ENCODE measurements around the gene TAF1A.

TAF1A gene

GRCh38 chr1:222589462-222590302, at the start of gene TAF1A:
TAF1A (minus strand) TSS chr1:222589933.
- DNase-seq = peak; percentile 88 to 89
- TF ChIP-seq POLR2A (IDR thresholded peaks at IDR 0.05; ENCODE audit: low read length) (peak; percentile 66), GATA1 (IDR thresholded peaks at IDR 0.05; ENCODE audit: low read depth, low read length) (no peak)

DNA sequence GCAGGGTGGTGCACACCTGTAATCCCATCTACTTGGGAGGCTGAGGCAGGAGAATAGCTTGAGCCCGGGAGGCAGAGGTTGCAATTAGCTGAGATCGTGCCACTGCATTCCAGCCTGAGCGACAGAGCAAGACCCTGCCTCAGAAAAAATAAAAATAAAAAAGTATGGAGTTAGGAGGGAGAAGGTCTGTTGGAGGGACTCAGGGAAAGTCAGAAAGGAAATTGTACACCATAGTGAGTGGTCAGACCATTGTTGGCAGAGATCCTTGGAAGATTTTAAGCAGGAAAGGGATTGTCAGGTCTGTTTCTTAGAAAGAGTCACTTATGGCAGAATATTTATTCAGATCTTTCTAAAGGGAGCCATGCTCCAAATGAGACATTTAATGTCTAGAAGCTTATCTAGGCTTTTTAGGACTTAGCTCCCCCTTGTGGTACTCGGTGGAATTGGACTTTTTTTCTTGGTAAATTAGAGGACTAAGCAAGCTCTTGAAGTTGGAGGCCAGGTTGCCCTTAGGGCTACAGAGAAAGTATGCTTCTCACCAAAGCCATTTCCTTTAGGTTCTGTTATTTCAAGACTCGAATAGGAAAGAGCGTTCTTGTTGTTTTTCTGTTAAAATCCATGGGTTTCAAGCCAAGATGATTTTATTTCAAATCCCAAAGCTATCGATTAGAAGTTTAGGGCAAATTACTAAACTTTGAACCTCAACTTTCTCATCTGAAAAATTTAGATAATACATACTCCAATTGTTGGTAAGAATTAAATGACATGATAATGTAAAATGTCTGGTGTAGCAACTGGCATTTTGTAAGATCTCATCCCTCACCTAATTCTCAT, 44.7 kb upstream of the TAF1A start:
- peak; percentile 86 to 93 for DNase-seq
- TF ChIP-seq GATA1 (IDR thresholded peaks at IDR 0.05; ENCODE audit: low read depth, low read length) (no peak), POLR2A (IDR thresholded peaks at IDR 0.05; ENCODE audit: low read length) (no peak)

DNA sequence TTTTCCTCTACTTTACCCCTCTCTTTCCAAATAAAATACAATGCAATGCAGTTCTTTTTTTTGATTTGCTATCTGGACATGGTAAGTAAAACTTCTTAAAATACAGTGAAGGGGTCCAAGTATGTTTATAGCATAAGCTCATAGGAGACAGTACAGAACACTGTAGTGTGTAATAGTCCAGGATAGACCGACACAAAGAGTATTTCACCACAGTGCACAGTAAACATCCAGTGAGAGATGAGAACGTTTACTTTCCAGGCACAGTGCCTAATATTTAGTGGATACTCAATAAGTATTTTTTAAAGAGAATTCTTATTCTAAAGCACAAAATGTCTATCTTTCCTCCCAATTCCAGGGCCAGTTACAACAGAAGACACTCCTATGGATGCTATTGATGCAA, 43.0 kb upstream of the TAF1A start:
- DNase-seq = no peak

DNA sequence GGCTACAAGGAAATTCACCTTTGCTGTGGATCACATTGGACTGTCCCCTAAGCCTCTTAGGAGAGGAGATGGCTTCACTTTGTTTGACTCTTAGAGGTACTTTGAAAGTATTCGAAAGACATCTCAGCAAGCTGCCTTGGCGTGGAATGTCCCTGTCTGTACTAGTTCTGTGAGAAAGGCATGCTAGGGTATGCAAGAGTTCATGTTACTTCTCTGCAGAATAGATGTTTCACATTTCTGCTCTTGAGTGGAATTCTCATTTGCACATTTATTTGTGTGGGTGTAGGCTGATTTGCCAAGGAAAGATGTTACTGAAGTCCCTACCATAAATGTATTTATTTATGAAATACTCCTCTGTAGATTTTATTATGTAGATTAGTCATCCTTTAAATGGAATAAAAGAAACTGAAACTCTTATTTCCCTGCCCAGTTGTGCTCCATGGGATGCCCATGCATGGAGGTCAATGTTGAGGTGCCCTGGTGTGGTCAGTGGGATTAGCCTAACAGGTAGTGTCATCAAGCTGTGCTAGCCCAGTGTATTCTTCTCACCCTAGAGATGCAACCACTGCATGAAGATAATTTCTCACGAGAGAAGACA, 42.0 kb upstream of the TAF1A start:
- no peak for DNase-seq
- no peak for TF ChIP-seq POLR2A (IDR thresholded peaks at IDR 0.05; ENCODE audit: low read length)
- no peak for TF ChIP-seq GATA1 (IDR thresholded peaks at IDR 0.05; ENCODE audit: low read depth, low read length)

More for the DNA sequence above, 43.0 kb upstream of the TAF1A start:
- TF ChIP-seq GATA1 (IDR thresholded peaks at IDR 0.05; ENCODE audit: low read depth, low read length) (no peak), POLR2A (IDR thresholded peaks at IDR 0.05; ENCODE audit: low read length) (no peak)

DNA sequence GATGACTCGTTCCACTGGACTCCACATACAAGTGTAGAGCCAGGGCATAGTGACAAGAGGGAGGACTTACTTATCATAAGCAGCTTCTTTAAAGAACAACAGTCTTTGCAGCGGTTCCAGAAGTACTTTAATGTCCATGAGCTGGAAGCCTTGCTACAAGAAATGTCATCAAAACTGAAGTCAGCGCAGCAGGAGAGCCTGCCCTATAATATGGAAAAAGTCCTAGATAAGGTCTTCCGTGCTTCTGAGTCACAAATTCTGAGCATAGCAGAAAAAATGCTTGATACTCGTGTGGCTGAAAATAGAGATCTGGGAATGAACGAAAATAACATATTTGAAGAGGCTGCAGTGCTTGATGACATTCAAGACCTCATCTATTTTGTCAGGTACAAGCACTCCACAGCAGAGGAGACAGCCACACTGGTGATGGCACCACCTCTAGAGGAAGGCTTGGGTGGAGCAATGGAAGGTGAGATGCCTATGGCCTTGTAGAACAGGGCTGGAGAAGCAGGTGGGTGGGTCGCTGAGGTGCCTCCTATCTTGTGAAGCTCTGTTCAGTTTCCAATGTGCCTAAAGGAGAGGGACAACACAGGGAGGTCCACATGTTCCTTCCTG, 40.3 kb upstream of the TAF1A start:
- DNase-seq = no peak
- no peak for TF ChIP-seq GATA1 (IDR thresholded peaks at IDR 0.05; ENCODE audit: low read depth, low read length)

GRCh38 chr1:222627232-222627631, 37.5 kb upstream of the TAF1A start:
- no peak for DNase-seq
- no peak for TF ChIP-seq POLR2A (IDR thresholded peaks at IDR 0.05; ENCODE audit: low read length)

DNA sequence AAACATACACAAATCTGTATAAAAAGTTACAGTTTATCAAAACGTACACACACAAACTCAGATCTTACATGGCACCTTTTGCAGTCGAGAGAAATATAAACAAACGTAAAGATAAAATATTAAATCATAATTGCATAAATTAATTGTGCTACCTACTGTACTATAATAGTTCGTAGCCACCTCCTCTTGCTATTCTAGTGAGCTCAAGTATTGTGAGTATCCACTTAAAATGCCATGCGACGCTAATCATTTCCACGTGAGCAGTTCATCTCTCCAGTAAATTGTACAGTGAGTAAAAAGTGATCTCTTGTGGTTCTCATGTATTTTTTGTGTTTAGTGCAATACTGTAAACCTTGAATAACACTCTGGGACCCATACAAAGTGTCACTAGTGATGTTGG, 34.5 kb upstream of the TAF1A start:
- TF ChIP-seq GATA1 (IDR thresholded peaks at IDR 0.05; ENCODE audit: low read depth, low read length) = no peak
- TF ChIP-seq POLR2A (IDR thresholded peaks at IDR 0.05; ENCODE audit: low read length) = no peak
- DNase-seq = no peak

GRCh38 chr1:222623458-222623857, 33.7 kb upstream of the TAF1A start:
- no peak for DNase-seq
- no peak for TF ChIP-seq GATA1 (IDR thresholded peaks at IDR 0.05; ENCODE audit: low read depth, low read length)
- TF ChIP-seq POLR2A (IDR thresholded peaks at IDR 0.05; ENCODE audit: low read length) = no peak

DNA sequence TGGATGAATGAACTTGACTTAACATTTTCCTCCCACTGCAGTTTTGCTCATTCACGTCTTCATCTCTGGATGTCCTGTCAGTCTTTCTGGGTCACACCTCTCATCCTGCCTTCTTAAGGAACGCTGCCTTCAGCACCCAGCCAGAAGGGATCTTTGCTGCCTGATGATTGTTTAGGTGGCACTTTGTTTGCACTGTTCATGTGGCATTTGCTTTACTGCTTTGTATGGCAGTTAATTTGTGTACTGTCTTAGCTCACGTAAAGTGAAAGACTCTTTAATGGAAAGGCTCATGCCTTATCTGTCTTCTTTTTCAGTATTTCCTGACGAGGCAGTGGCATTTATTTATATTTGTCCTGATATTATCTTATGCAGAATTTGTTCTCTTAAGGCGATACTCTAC, 33.0 kb upstream of the TAF1A start:
- TF ChIP-seq POLR2A (IDR thresholded peaks at IDR 0.05; ENCODE audit: low read length) = no peak
- TF ChIP-seq GATA1 (IDR thresholded peaks at IDR 0.05; ENCODE audit: low read depth, low read length) = no peak
- DNase-seq = no peak

DNA sequence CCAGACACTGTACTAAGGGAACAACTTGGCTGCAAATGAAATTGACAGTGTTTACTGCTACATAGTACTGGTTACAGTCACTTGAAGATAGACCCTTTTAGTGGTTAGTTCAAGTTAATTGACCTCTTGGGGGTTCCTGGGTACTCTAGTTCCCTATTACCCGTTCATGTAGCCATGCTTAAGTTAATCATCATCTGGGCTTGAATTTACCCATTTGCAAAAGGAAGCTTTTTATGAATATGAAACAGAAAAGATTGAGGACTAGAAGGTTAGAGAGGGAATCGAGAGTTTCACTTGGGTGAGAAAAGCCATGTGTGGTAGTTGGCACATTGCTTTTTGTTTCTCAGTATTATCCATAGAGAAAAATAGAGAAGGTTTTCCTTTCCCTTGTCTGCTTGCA, 30.8 kb upstream of the TAF1A start:
- no peak for DNase-seq
- TF ChIP-seq POLR2A (IDR thresholded peaks at IDR 0.05; ENCODE audit: low read length) (no peak), GATA1 (IDR thresholded peaks at IDR 0.05; ENCODE audit: low read depth, low read length) (no peak)

DNA sequence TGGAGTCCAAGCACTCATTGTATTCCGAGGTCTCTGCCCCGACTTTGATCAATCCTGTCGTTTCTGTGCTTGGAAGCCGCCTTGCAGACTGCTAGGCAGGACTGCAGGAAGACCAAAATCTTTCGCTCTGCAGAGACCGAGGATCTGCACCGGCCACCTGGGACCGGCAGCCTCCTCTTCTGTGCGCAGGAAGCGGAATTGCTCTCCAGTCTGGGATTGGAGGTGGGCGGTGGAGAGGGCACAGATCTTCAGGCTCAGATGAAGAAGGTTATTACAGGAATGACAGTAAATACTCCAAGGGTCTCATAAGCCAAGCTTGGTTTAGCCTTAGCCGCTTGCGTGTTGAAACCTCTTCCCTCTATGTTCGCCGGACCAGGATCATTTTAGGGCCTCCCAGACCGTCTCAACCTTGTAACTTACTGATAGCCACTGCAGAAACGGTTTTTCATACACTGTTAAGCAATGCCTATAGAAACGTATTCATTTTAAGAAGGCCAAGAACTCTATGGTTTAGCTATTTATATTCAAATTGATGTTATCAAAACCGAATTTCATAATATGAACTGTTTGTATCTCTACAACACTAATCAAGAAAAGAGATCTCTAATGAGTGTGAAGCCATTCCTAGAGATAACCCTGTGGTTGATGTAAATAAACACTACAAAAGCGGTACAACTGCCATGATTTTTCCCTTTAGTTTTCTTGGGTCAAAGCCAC, 29.3 kb upstream of the TAF1A start:
- DNase-seq = peak; percentile 45 to 55
- no peak for TF ChIP-seq GATA1 (IDR thresholded peaks at IDR 0.05; ENCODE audit: low read depth, low read length)
- no peak for TF ChIP-seq POLR2A (IDR thresholded peaks at IDR 0.05; ENCODE audit: low read length)

GRCh38 chr1:222618001-222618879, 28.5 kb upstream of the TAF1A start, which contains the start of gene MIA3:
MIA3 (plus strand) TSS chr1:222618097; CDS start chr1:222618111, 14 bp downstream.
- peak; percentile 88 to 93 for DNase-seq
- TF ChIP-seq GATA1 (IDR thresholded peaks at IDR 0.05; ENCODE audit: low read depth, low read length) (no peak), POLR2A (IDR thresholded peaks at IDR 0.05; ENCODE audit: low read length) (peak; percentile 42)
